Stimulated activated CD4-positive, alpha-beta T cell treated with anti-CD3 and anti-CD28 coated beads, Interleukin-15, amount 100 ng/mL, for 24 hours (primary cell): ENCODE data around the gene LEUTX.
"Not testable (repeated sequence)": the region's sequence is repeated elsewhere in the genome, so short reads cannot be mapped to it uniquely, and the experiment has no call there.

ENCODE experiments used
- DNase-seq: peaks from one replicate; pipeline ENCODE4 v3.0.0-alpha.2; 2020

LEUTX gene

GRCh38 chr19:39788244-39788643 lies 9.6 kb downstream of the LEUTX start:
- DNase-seq: no peak

GRCh38 chr19:39792999-39793546 lies 14.4 kb downstream of the LEUTX start:
- peak; percentile 83 for DNase-seq

- no peak for DNase-seq
These were observed 16.3 kb downstream of the LEUTX start for GRCh38 chr19:39795001-39795400.

GRCh38 chr19:39796000-39796498 lies 17.4 kb downstream of the LEUTX start:
- no peak for DNase-seq

- DNase-seq: no peak
These were observed 18.4 kb downstream of the LEUTX start for GRCh38 chr19:39797083-39797482.

- no peak for DNase-seq
These were observed 24.3 kb downstream of the LEUTX start for GRCh38 chr19:39802958-39803357.

- DNase-seq: no peak
These were observed 26.4 kb downstream of the LEUTX start for GRCh38 chr19:39805104-39805503.

GRCh38 chr19:39807846-39808364 lies 29.3 kb downstream of the LEUTX start:
- DNase-seq: no peak

- not testable (repeated sequence) for DNase-seq
These were observed 30.0 kb downstream of the LEUTX start for GRCh38 chr19:39808688-39809087.

- DNase-seq: no peak
These were observed 30.7 kb downstream of the LEUTX start for GRCh38 chr19:39809368-39809767.

- no peak for DNase-seq
These were observed 31.8 kb downstream of the LEUTX start for GRCh38 chr19:39810424-39810823.

GRCh38 chr19:39811064-39811463 lies 32.4 kb downstream of the LEUTX start:
- no peak for DNase-seq

- no peak for DNase-seq
These were observed 34.8 kb downstream of the LEUTX start for GRCh38 chr19:39813264-39813993.

- DNase-seq: not testable (repeated sequence)
These were observed 35.5 kb downstream of the LEUTX start for GRCh38 chr19:39814111-39814510.

GRCh38 chr19:39814595-39814994 lies 35.9 kb downstream of the LEUTX start:
- DNase-seq: no peak

- no peak for DNase-seq
These were observed 37.8 kb downstream of the LEUTX start for GRCh38 chr19:39816287-39817048.

GRCh38 chr19:39817888-39818561 lies 39.4 kb downstream of the LEUTX start:
- no peak for DNase-seq

GRCh38 chr19:39818626-39819097 lies 40.0 kb downstream of the LEUTX start:
- no peak for DNase-seq

- no peak for DNase-seq
These were observed 41.1 kb downstream of the LEUTX start for GRCh38 chr19:39819786-39820185.

- DNase-seq: no peak
These were observed 42.0 kb downstream of the LEUTX start for GRCh38 chr19:39820696-39821095.

GRCh38 chr19:39823686-39824085 lies 45.0 kb downstream of the LEUTX start:
- DNase-seq: no peak

GRCh38 chr19:39824143-39825092 lies 45.8 kb downstream of the LEUTX start:
- peak; percentile 91 for DNase-seq
